Fibroblast of villous mesenchyme (primary cell): ENCODE data around the gene VPS16. TPM values are rescaled to one million over a fixed set of nuclear protein-coding genes. Genes with fewer than 3 reads are reported as not detected.

ENCODE experiments used
- DNase-seq: peaks from one replicate; pipeline ENCODE4 v3.0.0-alpha.2; 2010; ENCODE audit warnings: low read depth
- H3K4me3 ChIP-seq: 2 replicates; pipeline ENCODE4 v1.5.1; 2011; ENCODE audit warnings: low read depth, mild to moderate bottlenecking, low read length
- CTCF ChIP-seq: IDR thresholded peaks from 2 replicates; pipeline ENCODE4 v1.5.1; 2012; ENCODE audit warnings: low read depth, mild to moderate bottlenecking, low read length; ENCODE audit not compliant: insufficient read depth
- total RNA-seq: library from RNA; depleted of rRNA; stranded (reverse); fragments of >200 nt; gene quantifications from 2 replicates; pipeline ENCODE4 v1.2.3, GENCODE V29; 2012

VPS16 gene
- total RNA-seq, 1 donor, result 51.0 TPM

GRCh38 chr20:2809690-2810089 lies 30.9 kb upstream of the VPS16 start:
- no peak overlapping the region for H3K4me3 ChIP-seq
- TF ChIP-seq CTCF, result no peak
- DNase-seq, result no peak

- DNase-seq, result no peak
Measured at GRCh38 chr20:2812189-2812588, 28.4 kb upstream of the VPS16 start.

GRCh38 chr20:2814076-2814475 lies 26.5 kb upstream of the VPS16 start:
- TF ChIP-seq CTCF, result no peak
- H3K4me3 ChIP-seq, result no peak overlapping the region
- DNase-seq, result no peak

More at GRCh38 chr20:2812189-2812588, 28.4 kb upstream of the VPS16 start:
- H3K4me3 ChIP-seq, result no peak overlapping the region
- TF ChIP-seq CTCF, result no peak

- no peak for TF ChIP-seq CTCF
- DNase-seq, result peak; percentile 98
- H3K4me3 ChIP-seq, result no peak within 1 kb of the TSS
Measured at GRCh38 chr20:2814587-2815051, 25.9 kb upstream of the VPS16 start, which contains the start of gene C20orf141. Gene C20orf141, plus strand, starts transcription at chr20:2814987. Its CDS starts 198 bp downstream, at chr20:2815185.

GRCh38 chr20:2815242-2815900 lies 25.2 kb upstream of the VPS16 start:
- DNase-seq, result no peak
- no peak overlapping the region for H3K4me3 ChIP-seq
- TF ChIP-seq CTCF, result no peak

- TF ChIP-seq CTCF, result no peak
- no peak for DNase-seq
- H3K4me3 ChIP-seq, result no peak within 1 kb of the TSS
Measured at GRCh38 chr20:2816030-2816582, 24.4 kb upstream of the VPS16 start, which contains the start of gene TMEM239. Gene TMEM239, plus strand, starts transcription at chr20:2816364. Its CDS starts 191 bp downstream, at chr20:2816555.
